HG03095 (cell line): ENCODE results near the gene FLVCR1.
"Not testable (repeated sequence)": the region's sequence is repeated elsewhere in the genome, so short reads cannot be mapped to it uniquely, and the experiment has no call there.

Source experiments
- ATAC-seq: cut with Tn5 transposase; IDR thresholded peaks from one replicate; pipeline ENCODE4 v1.9.1; 2021; ENCODE audit warnings: moderate library complexity; ENCODE audit not compliant: unreplicated experiment

Gene FLVCR1

DNA sequence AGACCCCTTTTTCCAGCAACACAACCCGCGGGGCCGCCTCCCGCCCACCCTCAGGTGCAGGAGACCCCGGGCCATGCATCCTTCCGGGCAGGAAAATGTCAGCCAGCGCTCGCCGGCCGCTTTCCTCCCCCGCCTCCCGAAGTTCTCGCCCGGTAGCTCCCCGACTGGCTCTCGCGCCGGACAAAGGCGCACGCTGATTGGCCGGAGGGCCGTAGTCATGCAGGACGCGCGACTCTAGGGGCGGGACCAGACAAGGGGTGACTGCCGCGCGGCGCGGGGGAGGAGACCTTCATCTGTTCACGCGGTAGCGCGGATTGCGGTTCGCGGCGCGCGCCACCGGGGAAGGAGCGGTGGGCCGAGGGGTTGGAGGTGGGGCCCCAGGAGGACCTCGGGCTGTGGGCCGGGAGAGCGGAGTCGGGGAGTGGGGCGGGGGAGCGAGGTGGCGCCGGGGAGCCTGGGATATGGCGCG lies at the start of gene FLVCR1:
Gene FLVCR1, plus strand, starts transcription at position 284 of the 469 bp plus-strand sequence. Its CDS starts 178 bp downstream, at position 462.
- peak; percentile 95 for ATAC-seq

DNA sequence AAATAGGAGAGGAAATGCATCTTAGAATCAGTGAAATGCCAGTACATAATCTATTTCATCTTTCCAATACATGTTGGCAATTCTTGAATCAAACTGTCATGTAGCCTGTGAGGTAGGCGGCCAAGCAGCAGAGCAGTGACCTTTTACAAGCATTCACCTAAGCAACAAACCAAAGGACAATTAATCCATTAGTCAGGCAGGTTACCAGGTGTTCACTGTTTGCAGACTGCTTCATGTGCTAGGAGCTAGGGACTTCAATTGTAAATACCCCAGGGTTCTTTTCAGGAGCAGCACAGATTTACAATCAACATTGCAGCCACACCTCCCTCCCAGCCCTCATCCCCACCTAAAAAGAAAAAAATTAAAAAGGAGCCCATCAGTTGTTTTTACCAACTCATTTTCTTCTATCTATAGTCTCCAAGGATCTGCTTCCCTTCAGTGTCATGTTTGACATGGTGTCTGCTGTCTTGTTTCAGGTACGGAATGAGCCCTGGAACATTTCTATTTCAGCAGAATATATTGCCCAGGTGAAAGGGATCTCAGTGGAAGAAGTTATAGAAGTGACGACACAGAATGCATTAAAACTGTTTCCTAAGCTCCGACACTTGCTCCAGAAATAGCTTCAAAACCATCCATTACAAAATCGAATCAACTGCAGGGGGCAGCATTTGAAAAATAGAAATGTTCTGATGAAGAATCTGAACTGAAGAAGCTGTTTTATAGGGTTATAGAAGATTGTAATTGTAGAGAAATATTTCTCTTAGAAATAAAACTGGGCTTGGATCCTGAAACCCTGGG lies 43.3 kb upstream of the FLVCR1 start:
- no peak for ATAC-seq

DNA sequence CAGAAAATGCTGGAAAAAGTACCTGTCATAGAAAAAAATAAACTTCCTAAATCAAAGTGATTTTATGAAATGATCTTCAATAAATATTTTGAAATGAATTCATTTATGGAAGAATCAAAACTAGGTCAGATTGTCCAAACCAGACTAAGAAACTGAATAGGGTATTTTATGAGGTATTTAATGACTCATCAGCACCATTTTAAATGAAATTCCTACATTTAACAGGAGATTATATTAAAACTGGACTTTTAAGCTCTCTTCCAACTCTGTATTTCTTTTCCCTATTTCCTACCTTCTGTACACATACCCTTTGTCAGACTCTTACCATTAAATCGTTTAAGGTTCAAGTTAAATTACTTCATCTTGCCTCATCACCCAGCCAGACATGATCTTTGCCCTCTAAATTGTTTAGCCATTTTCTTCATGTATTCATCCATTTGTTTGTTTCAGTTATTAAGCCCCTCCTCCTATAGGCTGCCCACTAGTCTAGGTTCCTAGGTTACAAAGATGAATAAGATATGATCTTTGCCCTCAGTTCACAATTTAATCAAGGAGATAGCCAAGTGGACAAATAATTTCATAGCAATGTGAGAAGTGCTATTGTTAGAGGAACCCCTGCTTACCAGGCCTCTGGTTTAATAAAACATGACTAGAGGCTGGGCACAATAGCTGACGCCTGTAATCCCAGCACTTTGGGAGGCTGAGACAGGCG lies 41.4 kb upstream of the FLVCR1 start:
- ATAC-seq = no peak

DNA sequence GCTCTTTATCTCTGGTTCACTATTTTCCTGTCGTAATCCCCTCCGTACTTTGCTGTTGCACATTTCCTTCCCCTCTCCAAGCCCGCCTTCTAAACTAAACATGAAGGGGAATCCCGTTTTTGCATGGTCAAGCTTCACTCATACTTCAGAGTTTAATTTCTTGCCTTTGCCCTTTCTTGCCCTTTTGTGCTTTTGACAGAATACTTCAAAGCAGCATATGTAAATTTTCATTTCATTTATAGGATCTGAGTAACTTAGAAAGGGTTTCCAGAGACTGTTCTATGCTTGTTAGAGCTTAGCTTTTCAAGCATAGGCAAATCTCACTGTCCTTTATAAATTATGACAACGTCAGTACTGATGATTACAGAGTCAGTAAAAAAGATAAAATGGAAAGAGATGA lies 38.3 kb upstream of the FLVCR1 start:
- peak; percentile 67 for ATAC-seq

DNA sequence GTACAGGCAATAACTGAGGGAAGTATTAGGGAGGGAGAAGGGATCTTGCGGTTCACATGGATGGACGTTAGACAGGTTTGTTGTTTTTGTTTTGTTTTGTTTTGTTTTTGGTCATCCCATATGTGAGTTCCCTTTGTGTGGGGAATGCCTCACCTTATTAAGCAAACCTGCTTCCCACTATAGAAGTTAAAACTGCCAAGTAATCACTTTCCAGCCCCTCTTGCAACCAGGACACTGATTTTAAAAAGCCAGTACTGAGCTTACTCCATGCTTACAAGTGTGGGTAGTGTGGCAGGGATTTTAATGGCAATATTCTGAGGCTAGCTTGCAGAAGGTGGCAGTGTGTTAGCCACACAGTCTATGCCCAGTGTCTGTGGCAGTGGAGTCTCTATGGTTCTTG lies 37.1 kb upstream of the FLVCR1 start:
- no peak for ATAC-seq

DNA sequence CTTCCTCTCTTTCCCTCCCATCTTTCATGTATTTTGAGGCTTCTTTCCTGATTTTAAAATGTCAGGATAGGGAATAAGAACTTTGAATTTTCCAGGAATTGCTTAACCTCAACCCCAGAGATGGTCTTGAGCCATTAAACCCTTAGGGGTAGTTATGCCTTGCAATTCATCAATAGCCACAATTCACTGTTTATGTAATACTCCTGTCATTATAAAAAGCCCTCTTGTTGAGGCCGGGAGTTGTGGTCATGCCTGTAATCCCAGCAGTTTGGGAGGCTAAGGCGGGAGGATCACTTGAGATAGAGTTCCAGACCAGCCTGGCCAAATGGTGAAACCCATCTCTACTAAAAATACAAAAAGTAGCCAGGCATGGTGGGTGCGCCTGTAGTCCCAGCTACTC lies 35.1 kb upstream of the FLVCR1 start:
- ATAC-seq = no peak

DNA sequence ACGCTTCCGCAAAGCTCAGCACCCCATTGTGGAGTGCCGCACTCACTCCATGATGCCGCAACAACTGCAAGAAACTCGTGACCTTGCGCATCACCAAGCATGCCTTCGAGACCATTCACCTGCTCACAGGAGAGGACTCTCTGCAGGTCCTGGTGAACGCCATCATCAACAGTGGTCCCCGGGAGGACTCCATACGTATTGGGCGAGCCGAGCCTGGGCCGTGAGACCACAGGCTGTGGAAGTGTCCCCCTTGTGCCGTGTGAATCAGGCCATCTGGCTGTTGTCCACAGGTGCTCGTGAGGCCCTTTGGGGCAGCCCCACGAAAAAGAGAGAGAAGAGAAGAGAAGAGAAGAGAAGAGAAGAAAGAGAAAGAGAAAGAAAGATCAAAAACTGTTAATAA lies 33.9 kb upstream of the FLVCR1 start:
- no peak for ATAC-seq

DNA sequence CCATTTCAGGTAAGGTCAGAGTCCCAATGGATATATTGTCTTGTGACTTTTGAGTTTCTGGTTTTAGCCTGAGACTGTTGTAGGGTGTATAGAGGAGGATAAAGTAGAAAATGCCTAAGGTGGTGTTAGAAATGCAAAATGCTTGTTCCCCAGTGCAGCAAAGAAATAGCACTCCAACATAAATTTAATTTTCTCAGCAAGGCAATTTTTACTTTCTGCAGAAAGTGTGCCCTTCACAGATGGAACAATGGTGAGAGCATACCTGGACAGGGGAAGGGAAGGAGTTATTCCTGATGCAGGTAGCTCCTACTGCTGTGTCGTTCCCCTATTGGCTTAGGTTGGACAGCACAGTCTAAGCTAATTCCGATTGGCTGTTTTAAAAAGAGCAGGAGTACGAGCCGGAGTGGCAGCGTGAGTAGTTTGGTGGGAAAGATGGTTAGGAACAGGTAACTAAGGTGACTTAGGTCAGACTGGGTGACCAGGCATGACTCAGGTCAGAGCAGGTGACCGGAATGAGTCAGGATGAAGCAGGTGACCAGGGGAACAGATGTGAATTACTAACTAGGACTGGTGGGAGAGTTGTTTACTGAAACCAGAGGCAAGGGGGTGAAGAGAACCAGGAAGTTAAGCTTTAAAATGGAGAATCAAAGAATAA lies 32.1 kb upstream of the FLVCR1 start:
- ATAC-seq = no peak

DNA sequence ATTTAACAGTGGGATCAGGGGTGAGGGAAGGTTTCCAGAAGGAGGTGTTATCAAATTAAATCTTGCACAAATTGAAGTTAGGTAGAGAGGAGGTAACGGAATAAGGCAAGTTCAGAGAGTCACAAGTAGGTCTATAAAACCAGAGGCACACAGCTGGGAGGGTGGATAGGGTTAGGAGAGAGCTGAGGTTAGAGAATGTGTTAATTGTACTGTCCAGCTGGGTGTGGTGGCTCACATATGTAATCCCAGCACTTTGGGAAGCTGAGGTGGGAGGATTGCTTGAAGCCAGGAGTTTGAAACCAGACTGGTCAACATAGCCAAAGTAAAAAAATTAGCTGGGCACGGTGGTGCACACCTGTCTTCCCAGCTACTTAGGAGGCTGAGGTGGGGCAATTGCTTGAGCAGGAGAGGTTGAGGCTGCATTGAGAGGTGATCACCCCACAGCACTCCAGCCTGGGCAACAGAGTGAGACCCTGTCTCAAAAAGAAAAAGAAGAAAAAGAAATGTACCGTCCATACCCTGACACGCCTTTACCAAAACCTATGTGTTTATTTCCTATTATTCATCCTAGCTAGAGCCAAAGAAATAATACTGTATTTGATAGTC lies 30.8 kb upstream of the FLVCR1 start:
- no peak for ATAC-seq

DNA sequence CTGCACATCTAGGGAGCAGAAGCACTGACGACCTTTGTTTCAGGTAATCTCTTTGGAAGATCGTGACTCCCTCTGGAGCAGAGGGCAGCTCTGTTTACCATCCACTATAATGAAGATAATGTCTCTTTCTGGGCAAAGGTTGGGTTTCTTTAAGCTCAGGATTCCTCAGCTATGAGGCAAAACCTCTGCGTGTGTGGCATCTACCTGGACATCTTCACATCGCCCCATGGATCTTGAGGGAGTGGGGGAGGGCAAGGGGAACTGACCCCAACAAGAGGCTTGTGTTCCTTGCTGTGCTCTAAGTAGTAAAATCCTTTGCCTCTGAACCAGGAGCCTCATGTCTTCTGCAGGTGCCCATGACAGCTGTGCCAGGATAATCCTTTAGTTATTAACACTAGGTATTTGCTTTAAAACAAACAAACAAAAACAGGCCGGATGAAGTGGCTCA lies 30.2 kb upstream of the FLVCR1 start:
- no peak for ATAC-seq

DNA sequence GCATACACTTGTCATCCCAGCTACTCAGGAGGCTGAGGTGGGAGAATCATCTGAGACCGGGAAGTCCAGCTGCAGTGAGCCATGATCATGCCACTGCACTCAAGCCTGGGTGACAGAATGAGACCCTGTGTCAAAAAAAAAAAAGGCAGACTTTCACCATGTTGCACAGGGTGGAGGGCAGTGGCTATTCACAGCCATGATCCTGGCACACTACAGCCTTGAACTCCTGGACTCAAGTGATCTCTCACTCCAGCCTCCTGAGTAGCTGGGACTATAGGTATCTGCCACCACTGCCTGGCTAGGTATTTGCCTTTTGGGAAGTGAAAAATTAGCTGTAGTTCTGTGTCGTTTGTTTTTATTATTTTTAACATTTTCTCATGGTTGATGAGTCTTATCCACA lies 29.7 kb upstream of the FLVCR1 start:
- ATAC-seq = no peak

DNA sequence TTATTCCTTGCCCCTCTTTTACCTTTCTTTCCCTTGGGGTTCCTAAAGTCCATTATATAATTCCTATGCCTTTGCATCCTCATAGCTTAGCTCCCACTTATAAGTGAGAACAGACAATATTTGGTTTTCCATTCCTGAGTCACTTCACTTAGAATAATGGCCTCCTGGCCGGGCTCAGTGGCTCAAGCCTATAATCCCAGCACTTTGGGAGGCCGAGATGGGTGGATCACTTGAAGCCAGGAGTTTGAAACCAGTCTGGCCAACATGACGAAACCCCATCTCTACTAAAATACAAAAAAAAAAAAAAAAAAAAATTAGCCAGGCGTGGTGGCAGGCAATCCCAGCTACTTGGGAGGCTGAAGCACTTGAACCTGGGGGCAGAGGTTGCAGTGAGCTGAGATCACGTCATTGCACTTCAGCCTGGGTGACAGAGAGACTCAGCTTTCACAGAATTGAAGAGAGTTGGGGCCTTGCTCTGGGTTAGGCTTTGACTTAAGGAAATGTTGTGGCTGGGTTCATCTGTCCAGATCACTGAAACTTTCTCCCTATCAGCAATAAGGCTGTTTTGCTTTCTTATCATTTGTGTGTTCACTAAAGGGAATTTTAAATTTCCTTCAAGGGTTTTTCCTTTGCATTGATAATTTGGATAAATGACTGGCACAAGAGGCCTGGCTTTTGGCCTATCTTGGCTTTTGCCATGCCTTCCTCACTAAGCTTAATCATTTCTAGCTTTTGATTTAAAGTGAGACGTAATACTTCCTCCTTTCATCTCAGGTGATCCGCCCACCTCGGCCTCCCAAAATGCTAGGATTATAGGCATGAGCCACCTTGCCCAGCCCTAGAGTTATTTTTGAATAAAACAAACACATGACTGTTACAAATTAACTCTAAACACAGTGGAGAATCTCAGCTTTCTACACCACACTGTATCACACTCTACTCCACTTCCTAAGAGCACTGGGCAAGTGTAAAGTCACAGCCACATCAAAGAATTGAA lies 24.6 kb upstream of the FLVCR1 start:
- peak; percentile 75 for ATAC-seq

DNA sequence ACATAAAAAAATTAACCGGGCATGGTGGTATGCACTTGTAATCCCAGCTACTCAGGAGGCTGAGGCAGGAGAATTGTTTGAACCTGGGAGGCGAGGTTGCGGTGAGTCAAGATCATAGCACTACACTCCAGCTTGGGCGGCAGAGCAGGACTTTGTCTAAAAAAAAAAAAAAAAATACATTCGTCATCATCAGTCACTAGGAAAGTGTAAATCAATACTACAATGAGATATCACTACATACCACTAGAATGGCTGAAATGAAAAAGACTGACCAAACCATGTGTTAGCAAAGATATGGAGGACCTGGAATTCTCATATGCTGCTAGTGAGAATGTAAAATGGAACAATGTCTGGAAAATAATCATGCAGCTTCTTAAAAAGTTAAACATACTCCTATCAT lies 19.9 kb upstream of the FLVCR1 start:
- ATAC-seq = no peak

DNA sequence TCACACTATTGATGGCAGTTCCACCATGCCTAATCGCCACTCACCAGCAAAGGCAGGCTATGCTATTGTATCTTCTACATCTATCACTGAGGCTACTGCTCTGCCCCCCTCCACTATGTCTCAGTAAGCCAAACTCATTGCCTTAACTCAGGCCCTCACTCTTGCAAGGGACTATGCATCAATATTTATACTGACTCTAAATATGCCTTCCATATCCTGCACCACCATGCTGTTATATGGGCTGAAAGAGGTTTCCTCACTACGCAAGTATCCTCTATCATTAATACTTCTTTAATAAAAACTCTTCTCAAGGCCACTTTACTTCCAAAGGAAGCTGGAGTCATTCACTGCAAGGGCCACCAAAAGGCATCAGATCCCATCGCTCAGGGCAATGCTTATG lies 13.6 kb upstream of the FLVCR1 start:
- ATAC-seq = not testable (repeated sequence)

DNA sequence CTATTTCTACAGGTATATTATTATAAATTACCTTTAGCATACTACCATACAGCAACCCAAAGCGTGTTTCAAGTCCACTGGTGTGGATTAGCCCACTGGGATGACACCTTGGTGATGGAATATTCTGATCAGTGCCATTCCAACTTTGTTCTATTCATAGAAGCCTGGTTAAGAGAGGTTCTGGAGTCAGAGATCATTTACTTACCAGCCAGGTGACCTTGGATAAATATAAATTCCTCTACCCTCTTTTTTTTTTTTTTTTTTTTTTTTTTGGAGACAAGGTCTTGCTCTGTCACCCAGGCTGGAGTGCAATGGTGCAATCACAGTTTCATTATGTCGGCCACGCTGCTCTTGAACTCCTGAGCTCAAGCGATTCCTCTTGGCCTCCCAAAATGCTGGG lies 10.5 kb upstream of the FLVCR1 start, which contains the start of gene SPATA45:
Gene SPATA45, minus strand, starts transcription at position 101 of the 400 bp plus-strand sequence. CDS start 11,500 bp downstream, outside the sequence.
- ATAC-seq = no peak

DNA sequence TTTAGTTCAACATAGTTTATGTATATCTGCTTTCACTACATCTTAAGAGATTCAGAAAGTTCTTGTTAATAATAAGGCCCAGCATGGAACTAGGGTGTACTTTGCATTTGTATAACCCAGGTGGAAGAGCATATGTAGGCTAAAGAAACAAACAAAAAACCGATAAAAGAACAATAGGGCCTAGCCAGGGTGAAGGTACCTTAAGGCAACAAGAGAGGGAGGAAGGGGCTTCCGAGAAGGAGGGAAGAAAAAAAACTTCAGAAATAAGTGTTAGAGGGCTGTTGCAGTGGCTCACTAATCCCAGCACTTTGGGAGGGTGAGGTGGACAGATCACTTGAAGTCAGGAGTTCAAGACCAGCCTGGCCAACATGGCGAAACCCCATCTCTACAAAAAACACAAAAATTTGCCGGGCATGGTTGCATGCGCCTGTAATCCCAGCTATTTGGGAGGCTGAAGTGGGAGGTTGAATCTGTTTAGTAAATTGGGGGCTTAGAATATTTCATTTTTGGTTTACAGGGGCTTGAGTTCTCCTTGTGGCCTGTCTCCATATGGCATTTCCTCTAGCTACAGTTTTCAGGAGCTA lies 5.9 kb upstream of the FLVCR1 start:
- ATAC-seq = no peak

DNA sequence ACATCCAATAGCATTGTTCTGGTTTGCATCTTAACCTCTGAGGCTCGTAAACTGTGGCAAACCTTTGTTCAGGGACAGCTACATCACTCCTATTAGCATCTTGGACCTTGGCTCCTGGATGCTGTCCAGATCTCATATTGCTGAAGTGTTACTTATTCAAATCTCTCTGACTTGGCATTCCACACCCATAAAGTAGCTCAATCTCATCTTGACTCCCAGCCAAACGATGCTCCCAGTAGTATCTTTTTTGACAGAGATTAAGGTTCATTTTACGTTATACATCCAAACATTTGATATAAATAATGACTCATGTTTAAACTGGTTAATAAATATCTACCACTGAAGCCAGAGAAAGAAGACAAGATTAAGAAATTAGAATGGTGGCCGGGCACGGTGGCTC lies 4.4 kb upstream of the FLVCR1 start:
- no peak for ATAC-seq

DNA sequence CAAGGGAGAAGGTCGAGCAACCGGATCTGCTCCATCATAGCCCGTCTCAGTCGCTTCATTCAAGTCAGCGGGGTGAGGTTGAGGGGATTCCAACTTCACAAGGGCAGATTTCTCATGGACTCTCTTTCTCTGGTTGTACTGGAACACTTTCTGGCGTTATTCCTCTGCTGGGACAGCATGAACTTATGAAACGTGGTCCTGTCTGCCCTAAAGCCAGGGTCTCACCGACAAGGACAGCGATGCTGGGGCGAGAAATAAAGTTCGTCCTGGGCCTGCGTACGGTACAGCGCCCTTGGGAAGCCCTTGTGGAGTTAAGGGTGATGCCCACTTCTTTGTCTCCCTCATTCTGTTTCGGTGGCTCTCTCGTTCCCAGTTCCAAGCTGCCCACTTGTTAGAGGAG lies 1.3 kb upstream of the FLVCR1 start:
- ATAC-seq = no peak

DNA sequence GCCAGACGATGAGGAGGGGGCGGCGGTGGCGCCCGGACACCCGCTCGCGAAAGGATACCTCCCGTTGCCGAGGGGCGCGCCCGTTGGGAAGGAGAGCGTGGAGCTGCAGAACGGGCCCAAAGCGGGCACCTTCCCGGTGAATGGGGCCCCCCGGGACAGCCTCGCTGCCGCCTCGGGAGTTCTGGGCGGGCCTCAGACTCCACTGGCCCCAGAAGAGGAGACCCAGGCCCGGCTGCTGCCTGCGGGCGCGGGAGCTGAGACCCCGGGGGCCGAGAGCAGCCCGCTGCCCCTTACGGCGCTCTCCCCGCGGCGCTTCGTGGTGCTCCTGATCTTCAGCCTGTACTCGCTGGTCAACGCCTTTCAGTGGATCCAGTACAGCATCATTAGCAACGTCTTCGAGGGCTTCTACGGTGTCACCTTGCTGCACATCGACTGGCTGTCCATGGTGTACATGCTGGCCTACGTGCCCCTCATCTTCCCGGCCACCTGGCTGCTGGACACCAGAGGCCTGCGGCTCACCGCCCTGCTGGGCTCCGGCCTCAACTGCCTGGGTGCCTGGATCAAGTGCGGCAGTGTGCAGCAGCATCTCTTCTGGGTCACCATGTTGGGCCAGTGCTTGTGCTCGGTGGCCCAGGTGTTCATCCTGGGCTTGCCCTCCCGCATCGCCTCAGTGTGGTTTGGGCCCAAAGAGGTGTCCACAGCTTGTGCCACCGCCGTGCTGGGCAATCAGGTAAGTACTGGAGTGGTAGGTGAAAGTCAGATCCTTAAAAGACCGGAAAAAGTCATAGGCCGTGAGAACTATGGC lies 588 bp downstream of the FLVCR1 start:
- peak; percentile 13 for ATAC-seq
